ENCODE results near the gene PCDH17. TPM values are rescaled to one million over a fixed set of nuclear protein-coding genes. Genes with fewer than 3 reads are reported as not detected.

PCDH17 gene
- total and polyA plus RNA-seq, 2 of the 8 experiments (the other 6 are each of a cell fraction or from before 2014, with no cell fraction given) = 0.20 to 0.60 TPM

GRCh38 chr13:57588639-57589038 lies 42.9 kb upstream of the PCDH17 start:
- Histone ChIP-seq H3K27me3 (replicated peaks in 1 of 4; ENCODE audit: control insufficient read depth in 3 of 4, extremely low read depth in 1 of 4, insufficient read depth in 3 of 4, low read length in 3 of 4) (no peaks in the 10 kb centered on the region), H3K36me3 (ENCODE audit: control insufficient read depth in 2 of 4, insufficient read depth in 4 of 4, low read length in 3 of 4) (no peaks in the 10 kb centered on the region; a peak in 1 of 8 replicates), H3K23ac (ENCODE audit: insufficient read length) (no peak overlapping the region), H2BK120ac (replicated peaks; ENCODE audit: low read depth, low read length) (no peak overlapping the region), H3K9ac (replicated peaks in 1 of 4; ENCODE audit: extremely low read depth in 1 of 4, low read depth in 3 of 4, low read length in 3 of 4) (no peak overlapping the region), H2BK15ac (ENCODE audit: low read length) (no peak overlapping the region), H2AK5ac (ENCODE audit: low read depth, low read length) (no peak overlapping the region), H3K9me3 (ENCODE audit: insufficient read depth in 2 of 2, low read depth in 1 of 2, low read length in 1 of 2) (no peaks in the 10 kb centered on the region), H2BK12ac (ENCODE audit: low read depth, low read length) (no peak overlapping the region), H2BK20ac (ENCODE audit: low read length) (no peak overlapping the region), H3K4me2 (ENCODE audit: insufficient read depth in 1 of 2, low read depth in 2 of 2, low read length in 2 of 2) (no peak overlapping the region), H3K4ac (replicated peaks; ENCODE audit: insufficient read length, low read depth, low read length) (no peak overlapping the region), H3K4me1 (replicated peaks in 1 of 4; ENCODE audit: control insufficient read depth in 3 of 4, insufficient read depth in 4 of 4, low read length in 3 of 4) (no peaks in the 10 kb centered on the region), H3K18ac (ENCODE audit: extremely low read depth, low read length) (no peak overlapping the region), H2AFZ (ENCODE audit: low read length) (no peak overlapping the region), H3K27ac (ENCODE audit: low read depth, low read length) (no peak overlapping the region), H4K91ac (replicated peaks; ENCODE audit: insufficient read length, low read length) (no peak overlapping the region), H3K79me1 (ENCODE audit: low read depth, low read length) (no peaks in the 10 kb centered on the region), H3K56ac (replicated peaks; ENCODE audit: insufficient read length, low read depth, low read length) (no peak overlapping the region), H4K5ac (ENCODE audit: insufficient read length, low read depth, low read length) (no peak overlapping the region), H4K8ac (ENCODE audit: extremely low read depth, insufficient read depth, low read length) (no peak overlapping the region), H3K14ac (ENCODE audit: insufficient read length) (no peak overlapping the region), H3K4me3 (ENCODE audit: extremely low read depth in 1 of 4, insufficient read depth in 2 of 4, low read depth in 3 of 4, low read length in 4 of 4) (no peak overlapping the region), H3K79me2 (ENCODE audit: control insufficient read depth in 1 of 2, insufficient read depth in 2 of 2, low read length in 2 of 2) (no peaks in the 10 kb centered on the region), H2BK5ac (ENCODE audit: low read depth, low read length) (no peak overlapping the region), H4K20me1 (replicated peaks in 1 of 2; ENCODE audit: control insufficient read depth in 1 of 2, insufficient read depth in 2 of 2, low read length in 2 of 2) (no peaks in the 10 kb centered on the region), H3K23me2 (ENCODE audit: low read depth, low read length) (no peaks in the 10 kb centered on the region)
- FAIRE-seq (no peak), DNase-seq (ENCODE audit: low read depth in 1 of 2, low spot score in 2 of 2) (no peak)
- TF ChIP-seq SRF (IDR thresholded peaks at IDR 0.05; ENCODE audit: low read depth, low read length) (no peak), POLR2A (IDR thresholded peaks at IDR 0.05; ENCODE audit: control extremely low read depth in 1 of 2, low read depth in 2 of 2, low read length in 2 of 2) (no peak), EZH2 (IDR thresholded peaks at IDR 0.05; ENCODE audit: low read depth, low read length, severe bottlenecking) (no peak)
- WGBS, 2 experiments (ENCODE audit: extremely low coverage in 1 of 2, insufficient coverage in 1 of 2, insufficient read length in 1 of 2, insufficient replicate concordance in 2 of 2, low coverage in 1 of 2, low lambda C conversion rate in 2 of 2, missing lambda C conversion rate in 1 of 2) = 98% methylated on average over 3 of the region's 3 CpGs; no CpG with 5 or more reads in 1 of the 2 experiments
- POLR2A ChIA-PET (ENCODE audit: partially characterized antibody) = no interaction called here
- CTCF ChIA-PET (ENCODE audit: partially characterized antibody) = interaction anchor here (1.3 to 1.8 kb wide), 3 partner anchors 14 to 37 kb away, joined by 3 to 7 read pairs (median 3); no protein-coding TSS in a partner anchor

Data from H1 (cell line).